DMS79 (cell line): Measurements from ENCODE around the gene ZNF772.

Source experiments
- DNase-seq: peaks from one replicate; lab custom pipeline; 2025; lab: John Stamatoyannopoulos, UW

The ZNF772 gene

GRCh38 chr19:57435062-57435978 is 42.0 kb downstream of the ZNF772 start, which contains the start of gene ZNF749:
TSS of gene ZNF749 (plus strand) at chr19:57435325. CDS start at chr19:57435579, 254 bp downstream.
- peak; percentile 99 for DNase-seq

DNA sequence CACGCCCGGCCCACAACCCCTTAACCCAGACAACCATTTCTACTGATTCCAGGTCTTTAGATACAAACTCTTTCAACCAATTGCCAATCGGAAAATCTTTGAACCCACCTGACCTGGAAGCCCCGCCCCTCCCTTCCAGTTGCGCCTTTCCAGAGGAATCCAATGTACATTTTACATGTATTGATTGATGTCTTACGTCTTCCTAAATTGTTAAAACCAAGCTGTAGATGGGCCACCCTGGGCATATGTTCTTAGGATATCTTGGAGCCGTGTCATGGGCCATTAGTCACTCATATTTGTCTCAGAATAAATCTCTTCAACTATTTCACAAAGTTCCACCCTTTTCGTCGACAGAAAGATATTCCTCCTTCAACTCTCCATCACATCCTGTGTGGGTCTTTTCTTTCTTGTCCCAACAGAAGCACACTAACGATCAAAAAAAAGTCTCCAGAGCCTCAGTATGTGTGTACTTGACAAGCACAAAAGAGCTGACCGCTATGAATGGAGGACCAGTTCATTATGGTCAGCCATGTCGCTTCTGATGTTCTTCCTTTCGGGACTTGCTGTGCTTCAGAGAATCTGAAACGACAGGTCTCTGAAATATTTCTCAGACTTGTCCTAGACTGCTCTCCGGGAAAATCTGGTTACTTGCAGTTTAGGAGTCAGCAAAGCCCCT is 42.8 kb downstream of the ZNF772 start:
- DNase-seq = no peak

- no peak for DNase-seq
These were observed 56.3 kb downstream of the ZNF772 start for GRCh38 chr19:57421037-57421436.

GRCh38 chr19:57419439-57419838 is 57.9 kb downstream of the ZNF772 start:
- no peak for DNase-seq
